Measurements from ENCODE around the gene RYR2. TPM values are rescaled to one million over a fixed set of nuclear protein-coding genes. Genes with fewer than 3 reads are reported as not detected.
"Not testable (repeated sequence)": the region's sequence is repeated elsewhere in the genome, so short reads cannot be mapped to it uniquely, and the experiment has no call there.

The RYR2 gene
- total RNA-seq, 6 experiments from 2014 or later: 0.05 to 0.17 TPM; not detected in 4

- H3K27ac Mint-ChIP-seq: no peak overlapping the region
- no peak for DNase-seq
- no peaks in the 10 kb centered on the region for H3K27me3 Mint-ChIP-seq (ENCODE audit: insufficient read depth)
- H3K36me3 Mint-ChIP-seq (ENCODE audit: low read depth): no peaks in the 10 kb centered on the region
- H3K4me3 Mint-ChIP-seq: no peak overlapping the region
- no peak for TF ChIP-seq CTCF (IDR thresholded peaks at IDR 0.05)
- peaks cover 51% of the 10 kb centered on the region for H3K9me3 Mint-ChIP-seq
- H3K4me1 Mint-ChIP-seq (ENCODE audit: low read depth): no peaks in the 10 kb centered on the region
Measured at GRCh38 chr1:237342730-237343129, 300.7 kb downstream of the RYR2 start.

GRCh38 chr1:237352747-237353146 is 310.8 kb downstream of the RYR2 start:
- H3K27ac Mint-ChIP-seq: no peak overlapping the region
- no peak overlapping the region for H3K4me3 Mint-ChIP-seq
- DNase-seq: no peak
- H3K9me3 Mint-ChIP-seq: peaks cover 17% of the 10 kb centered on the region
- H3K36me3 Mint-ChIP-seq (ENCODE audit: low read depth): no peaks in the 10 kb centered on the region
- TF ChIP-seq CTCF (IDR thresholded peaks at IDR 0.05): no peak
- H3K27me3 Mint-ChIP-seq (ENCODE audit: insufficient read depth): no peaks in the 10 kb centered on the region
- H3K4me1 Mint-ChIP-seq (ENCODE audit: low read depth): no peaks in the 10 kb centered on the region

- DNase-seq: no peak
- no peaks in the 10 kb centered on the region for H3K4me1 Mint-ChIP-seq (ENCODE audit: low read depth)
- no peak overlapping the region for H3K27ac Mint-ChIP-seq
- H3K36me3 Mint-ChIP-seq (ENCODE audit: low read depth): no peaks in the 10 kb centered on the region
- TF ChIP-seq CTCF (IDR thresholded peaks at IDR 0.05): no peak
- no peak overlapping the region for H3K4me3 Mint-ChIP-seq
- H3K27me3 Mint-ChIP-seq (ENCODE audit: insufficient read depth): no peaks in the 10 kb centered on the region
- H3K9me3 Mint-ChIP-seq: peaks cover 11% of the 10 kb centered on the region
Measured at GRCh38 chr1:237353918-237354317, 311.9 kb downstream of the RYR2 start.

GRCh38 chr1:237355022-237355421 is 313.0 kb downstream of the RYR2 start:
- Mint-ChIP-seq H3K36me3 (ENCODE audit: low read depth) (no peaks in the 10 kb centered on the region), H3K4me3 (no peak overlapping the region), H3K9me3 (peaks cover 8% of the 10 kb centered on the region), H3K27ac (no peak overlapping the region), H3K4me1 (ENCODE audit: low read depth) (no peaks in the 10 kb centered on the region), H3K27me3 (ENCODE audit: insufficient read depth) (no peaks in the 10 kb centered on the region)
- TF ChIP-seq CTCF (IDR thresholded peaks at IDR 0.05): no peak
- DNase-seq: no peak

DNA sequence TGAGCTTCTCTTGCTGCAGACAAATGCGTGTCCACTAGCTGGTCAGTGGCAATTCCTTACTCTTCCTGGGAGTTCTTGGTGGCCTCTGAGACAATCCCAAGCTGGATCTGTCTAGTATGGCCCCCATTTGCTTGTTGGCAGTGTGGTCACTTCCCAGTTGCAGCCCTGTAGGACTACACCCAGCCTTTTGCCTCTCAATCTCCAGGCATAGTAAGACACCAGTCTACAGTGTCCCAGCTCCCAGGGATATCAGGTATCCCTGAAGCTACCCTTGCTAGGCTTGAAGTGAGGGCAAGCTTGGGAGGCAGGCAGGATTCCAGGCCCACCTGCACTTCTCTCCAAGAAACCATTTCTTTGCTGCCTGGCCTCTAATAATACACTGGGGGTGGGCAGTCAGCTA is 316.6 kb downstream of the RYR2 start:
- no peak for DNase-seq
- Mint-ChIP-seq H3K4me1 (ENCODE audit: low read depth) (no peaks in the 10 kb centered on the region), H3K9me3 (peaks cover 19% of the 10 kb centered on the region), H3K27ac (no peak overlapping the region), H3K36me3 (ENCODE audit: low read depth) (no peaks in the 10 kb centered on the region), H3K4me3 (no peak overlapping the region), H3K27me3 (ENCODE audit: insufficient read depth) (no peaks in the 10 kb centered on the region)
- no peak for TF ChIP-seq CTCF (IDR thresholded peaks at IDR 0.05)

DNA sequence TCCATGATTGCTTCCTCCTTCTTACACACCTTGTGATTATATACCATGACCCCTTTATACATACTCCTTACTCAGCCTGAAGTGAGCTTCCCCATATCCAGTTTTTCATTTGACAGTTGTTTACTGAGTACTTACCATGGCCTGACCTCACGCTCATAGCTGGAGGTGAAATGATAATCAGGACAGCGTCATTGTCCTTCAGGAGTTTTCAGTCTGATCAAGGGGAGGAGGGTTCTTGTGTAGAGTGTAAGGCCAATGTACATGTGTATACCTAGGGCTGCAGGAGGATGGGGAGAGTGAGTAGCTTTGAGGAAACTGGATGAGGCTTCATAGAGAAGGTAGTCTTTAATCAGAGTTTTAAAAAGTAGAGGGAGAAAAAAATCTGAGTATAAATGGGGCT is 325.8 kb downstream of the RYR2 start:
- Mint-ChIP-seq H3K27me3 (ENCODE audit: insufficient read depth) (no peaks in the 10 kb centered on the region), H3K36me3 (ENCODE audit: low read depth) (no peaks in the 10 kb centered on the region), H3K4me3 (no peak overlapping the region), H3K4me1 (ENCODE audit: low read depth) (no peaks in the 10 kb centered on the region), H3K9me3 (peaks cover 15% of the 10 kb centered on the region), H3K27ac (no peak overlapping the region)
- TF ChIP-seq CTCF (IDR thresholded peaks at IDR 0.05): no peak
- DNase-seq: no peak

DNA sequence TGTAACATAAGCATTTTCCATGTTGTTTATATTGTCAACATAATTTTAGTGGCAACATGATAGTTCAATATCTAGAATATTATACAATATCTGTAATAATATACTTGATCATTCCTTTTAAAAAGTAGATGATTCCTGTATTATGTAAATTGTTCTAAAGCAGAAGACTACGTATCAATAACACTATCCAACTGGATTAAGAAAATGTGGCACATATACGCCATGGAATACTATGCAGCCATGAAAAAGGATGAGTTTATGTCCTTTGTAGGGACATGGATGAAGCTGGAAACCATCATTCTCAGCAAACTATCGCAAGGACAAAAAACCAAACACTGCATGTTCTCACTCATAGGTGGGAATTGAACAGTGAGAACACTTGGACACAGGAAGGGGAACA is 329.5 kb downstream of the RYR2 start:
- H3K36me3 Mint-ChIP-seq (ENCODE audit: low read depth); DNase-seq; H3K4me3 Mint-ChIP-seq; H3K27ac Mint-ChIP-seq; H3K27me3 Mint-ChIP-seq (ENCODE audit: insufficient read depth); H3K4me1 Mint-ChIP-seq (ENCODE audit: low read depth): not testable (repeated sequence)
- H3K9me3 Mint-ChIP-seq: peaks cover 18% of the 10 kb centered on the region
